ENCODE measurements around the gene AMY1A. TPM values are rescaled to one million over a fixed set of nuclear protein-coding genes. Genes with fewer than 3 reads are reported as not detected.
"Not testable (repeated sequence)": the region's sequence is repeated elsewhere in the genome, so short reads cannot be mapped to it uniquely, and the experiment has no call there.

The AMY1A gene
- total RNA-seq, 1 experiment from 2014 or later: not detected

GRCh38 chr1:103641194-103641593, 14.4 kb upstream of the AMY1A start:
- H3K9me3 Mint-ChIP-seq; ATAC-seq; CTCF ChIA-PET; H3K27me3 Mint-ChIP-seq (ENCODE audit: low read depth); H3K27ac Mint-ChIP-seq; POLR2A ChIA-PET; H3K36me3 Mint-ChIP-seq; DNase-seq (ENCODE audit: low spot score); H3K4me1 Mint-ChIP-seq; H3K4me3 Mint-ChIP-seq: not testable (repeated sequence)

GRCh38 chr1:103643908-103644307, 11.7 kb upstream of the AMY1A start:
- H3K9me3 Mint-ChIP-seq; H3K36me3 Mint-ChIP-seq; H3K27ac Mint-ChIP-seq; ATAC-seq; CTCF ChIA-PET; H3K4me1 Mint-ChIP-seq; H3K4me3 Mint-ChIP-seq; DNase-seq (ENCODE audit: low spot score); H3K27me3 Mint-ChIP-seq (ENCODE audit: low read depth); POLR2A ChIA-PET: not testable (repeated sequence)

DNA sequence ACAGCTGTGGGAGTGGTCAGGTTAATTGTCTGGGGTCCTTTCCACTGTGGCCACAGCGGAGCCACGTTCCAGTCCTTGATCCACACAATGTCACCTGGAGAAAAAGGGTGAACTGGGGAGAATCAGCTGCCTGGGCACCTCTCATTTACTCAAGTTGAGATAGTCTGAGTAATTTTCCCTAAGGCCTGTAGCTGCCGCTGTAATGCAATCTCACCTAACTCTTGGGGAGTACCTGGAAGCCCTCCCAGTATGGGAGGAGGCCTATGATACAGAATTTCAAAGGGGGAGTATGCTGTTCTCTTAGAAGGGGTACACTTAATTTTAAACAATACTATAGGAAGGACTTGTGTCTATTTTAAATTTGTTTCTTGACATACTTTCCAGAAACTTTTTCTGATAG, 5.3 kb upstream of the AMY1A start:
- H3K27ac Mint-ChIP-seq; H3K4me1 Mint-ChIP-seq; H3K4me3 Mint-ChIP-seq; DNase-seq (ENCODE audit: low spot score); POLR2A ChIA-PET; ATAC-seq; H3K9me3 Mint-ChIP-seq; CTCF ChIA-PET; H3K36me3 Mint-ChIP-seq; H3K27me3 Mint-ChIP-seq (ENCODE audit: low read depth): not testable (repeated sequence)

GRCh38 chr1:103650889-103651288, 4.7 kb upstream of the AMY1A start:
- DNase-seq (ENCODE audit: low spot score); H3K9me3 Mint-ChIP-seq; ATAC-seq; H3K27me3 Mint-ChIP-seq (ENCODE audit: low read depth); H3K4me1 Mint-ChIP-seq; H3K4me3 Mint-ChIP-seq; H3K36me3 Mint-ChIP-seq; CTCF ChIA-PET; POLR2A ChIA-PET; H3K27ac Mint-ChIP-seq: not testable (repeated sequence)

DNA sequence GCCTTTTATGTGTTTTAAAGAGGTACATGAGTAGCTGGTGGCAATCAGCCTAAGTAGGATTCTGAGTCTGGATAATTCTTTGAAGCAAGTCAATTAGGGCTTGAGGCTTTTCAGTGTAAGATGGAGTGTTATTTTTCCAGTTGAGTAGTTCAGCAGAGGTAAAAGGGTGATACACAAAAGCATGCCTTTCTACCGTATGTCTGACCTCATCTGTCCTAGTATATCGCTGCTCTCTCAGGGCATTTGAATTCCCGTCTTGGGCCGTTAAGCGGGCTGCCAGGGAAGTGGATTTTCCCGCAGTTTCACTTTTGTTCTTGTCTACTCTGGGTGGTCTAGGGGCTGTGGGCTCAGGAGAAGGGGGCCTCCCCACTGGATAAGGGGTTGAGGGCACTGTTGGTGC, 1.4 kb upstream of the AMY1A start:
- DNase-seq (ENCODE audit: low spot score); H3K4me3 Mint-ChIP-seq; ATAC-seq; POLR2A ChIA-PET; CTCF ChIA-PET; H3K27me3 Mint-ChIP-seq (ENCODE audit: low read depth); H3K9me3 Mint-ChIP-seq; H3K27ac Mint-ChIP-seq; H3K4me1 Mint-ChIP-seq; H3K36me3 Mint-ChIP-seq: not testable (repeated sequence)

- H3K9me3 Mint-ChIP-seq; ATAC-seq; POLR2A ChIA-PET; H3K4me1 Mint-ChIP-seq; H3K27ac Mint-ChIP-seq; CTCF ChIA-PET; H3K36me3 Mint-ChIP-seq; DNase-seq (ENCODE audit: low spot score); H3K4me3 Mint-ChIP-seq; H3K27me3 Mint-ChIP-seq (ENCODE audit: low read depth): not testable (repeated sequence)
Measured at GRCh38 chr1:103676335-103676734, 20.8 kb downstream of the AMY1A start.

DNA sequence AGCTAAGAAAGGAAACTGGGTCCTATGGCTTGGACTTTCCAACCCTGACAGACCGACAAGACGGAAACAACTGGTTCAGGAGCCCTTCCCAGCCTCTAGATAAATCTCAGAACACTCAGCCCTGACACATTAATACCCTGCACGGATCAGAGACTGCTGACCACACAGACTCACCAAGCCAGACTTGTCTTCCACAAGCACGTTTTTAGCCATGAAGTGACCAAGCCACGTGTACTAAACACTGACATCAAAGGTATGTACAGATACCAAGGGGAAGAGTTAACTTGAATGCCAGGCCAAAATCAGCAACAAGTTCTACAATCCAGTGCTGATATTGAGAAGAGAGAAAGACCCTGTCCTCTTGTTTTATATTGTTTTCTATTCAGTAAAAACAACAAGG, 40.5 kb downstream of the AMY1A start, which contains the start of gene AMY1B:
Gene AMY1B, minus strand, starts transcription at position 101 of the 400 bp plus-strand sequence. CDS start 571 bp downstream, outside the sequence.
- H3K4me1 Mint-ChIP-seq; H3K9me3 Mint-ChIP-seq; POLR2A ChIA-PET; ATAC-seq; H3K27me3 Mint-ChIP-seq (ENCODE audit: low read depth); CTCF ChIA-PET; H3K4me3 Mint-ChIP-seq; H3K27ac Mint-ChIP-seq; H3K36me3 Mint-ChIP-seq; DNase-seq (ENCODE audit: low spot score): not testable (repeated sequence)

- POLR2A ChIA-PET; H3K27me3 Mint-ChIP-seq (ENCODE audit: low read depth); CTCF ChIA-PET; DNase-seq (ENCODE audit: low spot score); H3K27ac Mint-ChIP-seq; H3K4me1 Mint-ChIP-seq; H3K36me3 Mint-ChIP-seq; ATAC-seq; H3K4me3 Mint-ChIP-seq; H3K9me3 Mint-ChIP-seq: not testable (repeated sequence)
Measured at GRCh38 chr1:103697430-103697829, 41.9 kb downstream of the AMY1A start.

- DNase-seq (ENCODE audit: low spot score); H3K4me3 Mint-ChIP-seq; H3K4me1 Mint-ChIP-seq; H3K27me3 Mint-ChIP-seq (ENCODE audit: low read depth); H3K27ac Mint-ChIP-seq; POLR2A ChIA-PET; H3K36me3 Mint-ChIP-seq; CTCF ChIA-PET; ATAC-seq; H3K9me3 Mint-ChIP-seq: not testable (repeated sequence)
Measured at GRCh38 chr1:103700669-103701068, 45.1 kb downstream of the AMY1A start.

- CTCF ChIA-PET; H3K36me3 Mint-ChIP-seq; H3K4me1 Mint-ChIP-seq; ATAC-seq; POLR2A ChIA-PET; H3K27me3 Mint-ChIP-seq (ENCODE audit: low read depth); DNase-seq (ENCODE audit: low spot score); H3K9me3 Mint-ChIP-seq; H3K27ac Mint-ChIP-seq; H3K4me3 Mint-ChIP-seq: not testable (repeated sequence)
Measured at GRCh38 chr1:103701256-103701655, 45.7 kb downstream of the AMY1A start.

GRCh38 chr1:103707670-103708069, 52.1 kb downstream of the AMY1A start:
- H3K36me3 Mint-ChIP-seq; H3K27ac Mint-ChIP-seq; CTCF ChIA-PET; H3K4me3 Mint-ChIP-seq; H3K27me3 Mint-ChIP-seq (ENCODE audit: low read depth); ATAC-seq; POLR2A ChIA-PET; H3K4me1 Mint-ChIP-seq; DNase-seq (ENCODE audit: low spot score); H3K9me3 Mint-ChIP-seq: not testable (repeated sequence)

GRCh38 chr1:103710381-103710780, 54.8 kb downstream of the AMY1A start:
- H3K4me3 Mint-ChIP-seq; POLR2A ChIA-PET; H3K27me3 Mint-ChIP-seq (ENCODE audit: low read depth); DNase-seq (ENCODE audit: low spot score); H3K27ac Mint-ChIP-seq; H3K4me1 Mint-ChIP-seq; CTCF ChIA-PET; H3K36me3 Mint-ChIP-seq; ATAC-seq; H3K9me3 Mint-ChIP-seq: not testable (repeated sequence)

Data from WTC11 (cell line).